SH-SY5Y (cell line): ENCODE results near the gene MYOC.

ENCODE experiments used
- GATA2 ChIP-seq: IDR thresholded peaks from 2 replicates; pipeline ENCODE4 v1.6.1; 2011; ENCODE audit warnings: mild to moderate bottlenecking, low read depth, low read length
- GATA3 ChIP-seq: IDR thresholded peaks from 2 replicates; pipeline ENCODE4 v1.6.1; 2011; ENCODE audit warnings: low read depth, mild to moderate bottlenecking, low read length, moderate library complexity

DNA sequence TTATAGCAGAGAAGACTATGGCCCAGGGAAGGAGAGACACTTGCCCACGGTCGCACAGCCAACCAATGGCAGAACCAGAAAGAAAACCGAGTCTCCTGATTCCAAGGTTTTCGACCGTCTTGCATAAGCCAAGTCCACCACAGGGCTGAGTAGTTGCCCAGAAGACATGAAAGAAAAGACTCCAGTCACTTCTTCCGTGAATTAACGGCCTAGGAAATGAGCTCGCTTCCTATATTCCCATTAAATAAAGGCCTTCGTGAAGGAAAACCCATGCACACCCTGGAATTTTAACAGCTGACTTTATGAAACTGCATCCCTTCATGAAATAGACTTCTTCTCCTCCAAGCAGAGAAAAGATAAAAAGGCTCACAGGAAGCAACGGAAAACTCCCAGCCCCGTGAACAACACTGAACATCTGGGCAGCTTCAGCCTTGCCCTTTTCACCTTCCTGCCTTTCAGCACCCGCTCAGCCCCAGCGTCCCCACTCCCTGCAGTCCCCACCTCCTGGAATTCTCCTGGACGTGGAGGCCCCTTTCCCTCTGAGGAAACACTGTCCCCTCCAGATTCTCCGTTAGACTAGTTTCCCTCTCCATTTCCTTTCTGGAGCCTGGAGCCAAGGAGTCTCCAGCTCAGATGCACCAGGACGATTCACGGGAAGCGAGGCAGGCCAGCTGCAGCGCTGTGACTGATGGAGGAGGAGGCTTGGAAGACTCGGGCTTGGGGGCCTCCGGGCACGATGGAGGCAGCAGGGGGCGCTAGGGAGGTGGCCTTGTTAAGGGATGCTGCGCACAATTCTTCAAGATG is 2.7 kb upstream of the MYOC start:
- TF ChIP-seq GATA2, result no peak
- TF ChIP-seq GATA3, result no peak
